ENCODE measurements around the gene ATP10A.

- TF ChIP-seq, protein P1, sequence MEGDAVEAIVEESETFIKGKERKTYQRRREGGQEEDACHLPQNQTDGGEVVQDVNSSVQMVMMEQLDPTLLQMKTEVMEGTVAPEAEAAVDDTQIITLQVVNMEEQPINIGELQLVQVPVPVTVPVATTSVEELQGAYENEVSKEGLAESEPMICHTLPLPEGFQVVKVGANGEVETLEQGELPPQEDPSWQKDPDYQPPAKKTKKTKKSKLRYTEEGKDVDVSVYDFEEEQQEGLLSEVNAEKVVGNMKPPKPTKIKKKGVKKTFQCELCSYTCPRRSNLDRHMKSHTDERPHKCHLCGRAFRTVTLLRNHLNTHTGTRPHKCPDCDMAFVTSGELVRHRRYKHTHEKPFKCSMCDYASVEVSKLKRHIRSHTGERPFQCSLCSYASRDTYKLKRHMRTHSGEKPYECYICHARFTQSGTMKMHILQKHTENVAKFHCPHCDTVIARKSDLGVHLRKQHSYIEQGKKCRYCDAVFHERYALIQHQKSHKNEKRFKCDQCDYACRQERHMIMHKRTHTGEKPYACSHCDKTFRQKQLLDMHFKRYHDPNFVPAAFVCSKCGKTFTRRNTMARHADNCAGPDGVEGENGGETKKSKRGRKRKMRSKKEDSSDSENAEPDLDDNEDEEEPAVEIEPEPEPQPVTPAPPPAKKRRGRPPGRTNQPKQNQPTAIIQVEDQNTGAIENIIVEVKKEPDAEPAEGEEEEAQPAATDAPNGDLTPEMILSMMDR (IDR thresholded peaks at IDR 0.05), result no peak
- TF ChIP-seq POLR2A (IDR thresholded peaks at IDR 0.05), result no peak
Measured at GRCh38 chr15:25687276-25687675, 175.9 kb downstream of the ATP10A start.

All from ovary (tissue), 3 donors.